PC-9 (cell line): ENCODE measurements around the gene TMEM161A. TPM values are rescaled to one million over a fixed set of nuclear protein-coding genes. Genes with fewer than 3 reads are reported as not detected.

Source experiments
- BruUV-seq: library from RNA; stranded (reverse); fragments of 400-500 nt; replicated peaks from 2 replicates; lab custom pipeline; 2021; lab: Mats Ljungman, UMichigan
- CTCF ChIA-PET: fragments of 300-600 bp; sonication (Branson Sonifier 250); formaldehyde crosslinking; loops from one replicate; lab custom pipeline; 2022; ENCODE audit warnings: antibody characterized with exemption; lab: Charles Lee
- POLR2A ChIA-PET: fragments of 300-600 bp; sonication (Branson Sonifier 250); formaldehyde crosslinking; loops from one replicate; lab custom pipeline; 2022; ENCODE audit warnings: antibody characterized with exemption; ENCODE audit not compliant: unreplicated experiment; lab: Charles Lee
- DNase-seq, 2 experiments: peaks; one replicate each; pipeline versions ENCODE4 v3.0.0 to v3.0.0-alpha.2; 2015 to 2022; ENCODE audit warnings: mixed read lengths in 1 of 2
- H2AFZ ChIP-seq: fragments of 200-600 bp; sonication (generic); 2 replicates; pipeline ENCODE4 v1.8.1; 2017; ENCODE audit warnings: antibody characterized with exemption
- H3F3A ChIP-seq: fragments of 200-600 bp; sonication (generic); 2 replicates; pipeline ENCODE4 v1.8.1; 2017; ENCODE audit warnings: antibody characterized with exemption, mild to moderate bottlenecking, low read depth; ENCODE audit not compliant: insufficient read depth
- H3K27ac ChIP-seq: fragments of 200-600 bp; sonication (generic); 2 replicates; pipeline ENCODE4 v1.6.1; 2016; ENCODE audit warnings: mixed run types
- H3K27me3 ChIP-seq: fragments of 200-600 bp; sonication (generic); 2 replicates; pipeline ENCODE4 v1.6.1; 2016; ENCODE audit warnings: low read depth, mixed run types; ENCODE audit not compliant: insufficient read depth
- H3K36me3 ChIP-seq: fragments of 200-600 bp; sonication (generic); 2 replicates; pipeline ENCODE4 v1.6.1; 2016; ENCODE audit warnings: low read depth, mixed run types
- H3K4me1 ChIP-seq: fragments of 200-600 bp; sonication (generic); replicated peaks from 2 replicates; pipeline ENCODE4 v1.6.1; 2016; ENCODE audit warnings: mixed run types; ENCODE audit not compliant: insufficient read depth
- H3K4me2 ChIP-seq: fragments of 200-600 bp; sonication (generic); 2 replicates; pipeline ENCODE4 v1.6.1; 2017; ENCODE audit warnings: mixed run types
- H3K4me3 ChIP-seq: fragments of 200-600 bp; sonication (generic); 2 replicates; pipeline ENCODE4 v1.6.1; 2016; ENCODE audit warnings: mixed run types
- H3K79me2 ChIP-seq: fragments of 200-600 bp; sonication (generic); 2 replicates; pipeline ENCODE4 v1.6.1; 2017; ENCODE audit warnings: low read depth, mixed run types
- H3K9me2 ChIP-seq: fragments of 200-600 bp; sonication (generic); 2 replicates; pipeline ENCODE4 v1.8.1; 2017; ENCODE audit warnings: mild to moderate bottlenecking; ENCODE audit not compliant: insufficient read depth
- H3K9me3 ChIP-seq: fragments of 200-600 bp; sonication (generic); 2 replicates; pipeline ENCODE4 v1.8.1; 2016; ENCODE audit warnings: low read depth; ENCODE audit not compliant: insufficient read depth
- H4K20me1 ChIP-seq: fragments of 200-600 bp; sonication (generic); 2 replicates; pipeline ENCODE4 v1.8.1; 2017; ENCODE audit not compliant: insufficient read depth
- CTCF ChIP-seq: fragments of 200-600 bp; sonication (generic); conservative IDR thresholded peaks from 2 replicates; pipeline ENCODE4 v1.6.1; 2017; ENCODE audit warnings: mixed run types, antibody characterized with exemption, mild to moderate bottlenecking, moderate library complexity
- EZH2 ChIP-seq: fragments of 200-600 bp; sonication (generic); IDR thresholded peaks from 2 replicates; pipeline ENCODE4 v1.8.0; 2017; ENCODE audit warnings: antibody characterized with exemption, low read depth
- intact Hi-C: fragments of 100-400 bp; cut with micrococcal nuclease; formaldehyde crosslinking; loops from one replicate; pipeline ENCODE4 v1.10.0; 2022; ENCODE audit not compliant: unreplicated experiment
- total RNA-seq: library from RNA; stranded (reverse); gene quantifications from 2 replicates; pipeline ENCODE4 v1.2.3, GENCODE V29; 2021

TMEM161A gene
- total RNA-seq, 1 experiment from 2014 or later, result 41.1 TPM

- no peak for DNase-seq
- CTCF ChIA-PET, result no interaction called here
- no peak for TF ChIP-seq CTCF
- TF ChIP-seq EZH2, result no peak
Observed at GRCh38 chr19:19134687-19135158, 3.6 kb downstream of the TMEM161A start.

GRCh38 chr19:19133985-19134384 is 4.3 kb downstream of the TMEM161A start:
- H3K79me2 ChIP-seq, result peaks cover 12% of the 10 kb centered on the region
- no TSS peak for BruUV-seq
- ChIA-PET POLR2A (no interaction called here), CTCF (no interaction called here)
- H3K4me3 ChIP-seq, result no peak overlapping the region
- H3K27me3 ChIP-seq, result no peaks in the 10 kb centered on the region
- H3K27ac ChIP-seq, result no peak overlapping the region
- TF ChIP-seq EZH2 (no peak), CTCF (no peak)
- intact Hi-C loops, result no loop called here
- no peaks in the 10 kb centered on the region; the same call in 1 of the 2 replicates for H3K9me3 ChIP-seq
- peaks cover 4% of the 10 kb centered on the region; the same call in 1 of the 2 replicates for H3F3A ChIP-seq
- peaks cover 9% of the 10 kb centered on the region for H3K4me1 ChIP-seq
- no peak for DNase-seq
- H3K36me3 ChIP-seq, result 0 out of 2 replicates have a peak, but pooled peaks cover 4% of the 10 kb centered on the region
- H3K4me2 ChIP-seq, result no peak overlapping the region
- 0 out of 2 replicates have a peak, but pooled peaks cover 3% of the 10 kb centered on the region for H4K20me1 ChIP-seq
- H2AFZ ChIP-seq, result no peak overlapping the region
- H3K9me2 ChIP-seq, result no peaks in the 10 kb centered on the region

More at GRCh38 chr19:19134687-19135158, 3.6 kb downstream of the TMEM161A start:
- Histone ChIP-seq H3K4me2 (no peak overlapping the region), H3K4me3 (no peak overlapping the region), H3K9me2 (no peaks in the 10 kb centered on the region), H2AFZ (no peak overlapping the region), H3K4me1 (peaks cover 9% of the 10 kb centered on the region), H3F3A (peaks cover 8% of the 10 kb centered on the region; the same call in 1 of the 2 replicates), H3K27ac (no peak overlapping the region), H4K20me1 (0 out of 2 replicates have a peak, but pooled peaks cover 3% of the 10 kb centered on the region), H3K36me3 (0 out of 2 replicates have a peak, but pooled peaks cover 4% of the 10 kb centered on the region), H3K79me2 (peaks cover 12% of the 10 kb centered on the region), H3K9me3 (no peaks in the 10 kb centered on the region; the same call in 1 of the 2 replicates), H3K27me3 (no peaks in the 10 kb centered on the region)
- intact Hi-C loops, result loop anchor here (5.0 kb wide), 1 partner anchor 508 kb away; the partner anchor contains the start of gene GMIP
- BruUV-seq, result no TSS peak
- POLR2A ChIA-PET, result no interaction called here

GRCh38 chr19:19132912-19133311 is 5.4 kb downstream of the TMEM161A start:
- no peaks in the 10 kb centered on the region; the same call in 1 of the 2 replicates for H3K9me3 ChIP-seq
- POLR2A ChIA-PET, result no interaction called here
- H3K36me3 ChIP-seq, result 0 out of 2 replicates have a peak, but pooled peaks cover 4% of the 10 kb centered on the region
- no peak overlapping the region for H3K4me3 ChIP-seq
- peaks cover 5% of the 10 kb centered on the region; the same call in 1 of the 2 replicates for H4K20me1 ChIP-seq
- H3K4me2 ChIP-seq, result no peak overlapping the region
- no TSS peak for BruUV-seq
- intact Hi-C loops, result no loop called here
- no peaks in the 10 kb centered on the region for H3K9me2 ChIP-seq
- H2AFZ ChIP-seq, result no peak overlapping the region
- TF ChIP-seq EZH2 (no peak), CTCF (no peak)
- no peaks in the 10 kb centered on the region for H3F3A ChIP-seq
- no peaks in the 10 kb centered on the region for H3K27me3 ChIP-seq
- peaks cover 11% of the 10 kb centered on the region for H3K79me2 ChIP-seq
- DNase-seq, result no peak
- CTCF ChIA-PET, result no interaction called here
- no peak overlapping the region for H3K27ac ChIP-seq
- H3K4me1 ChIP-seq, result peaks cover 9% of the 10 kb centered on the region
